PC-3 (cell line): ENCODE measurements around the gene OTOF. TPM values are rescaled to one million over a fixed set of nuclear protein-coding genes. Genes with fewer than 3 reads are reported as not detected.

Source experiments
- ATAC-seq: fragments of 200-7000 bp; cut with Tn5 transposase; 2 replicates; pipeline ENCODE4 v1.9.1; 2020; ENCODE audit warnings: mild to moderate bottlenecking, moderate library complexity
- BruUV-seq: library from RNA; stranded (reverse); fragments of 400-500 nt; replicated peaks from 2 replicates; lab custom pipeline; 2021; lab: Mats Ljungman, UMichigan
- CTCF ChIA-PET: fragments of 300-600 bp; sonication (Branson Sonifier 250); formaldehyde crosslinking; loops from one replicate; lab custom pipeline; 2022; ENCODE audit warnings: antibody characterized with exemption; lab: Charles Lee
- POLR2A ChIA-PET: fragments of 300-600 bp; sonication (Branson Sonifier 250); formaldehyde crosslinking; loops from one replicate; lab custom pipeline; 2022; ENCODE audit warnings: antibody characterized with exemption; ENCODE audit not compliant: unreplicated experiment; lab: Charles Lee
- DNase-seq: peaks from one replicate; pipeline ENCODE4 v3.0.0-alpha.2; 2015
- H2AFZ ChIP-seq: fragments of 300-600 bp; sonication (generic); 2 replicates; pipeline ENCODE4 v1.6.0; 2016; ENCODE audit warnings: antibody characterized with exemption, low read length
- H3F3A ChIP-seq: fragments of 300-600 bp; sonication (generic); one replicate; pipeline ENCODE4 v1.6.0; 2017; ENCODE audit warnings: antibody characterized with exemption, low read length, control low read depth, mild to moderate bottlenecking; ENCODE audit not compliant: unreplicated experiment
- H3K27ac ChIP-seq: fragments of 300-600 bp; sonication (generic); 2 replicates; pipeline ENCODE4 v1.5.1; 2016; ENCODE audit warnings: mild to moderate bottlenecking, low read length
- H3K27me3 ChIP-seq: fragments of 300-600 bp; sonication (generic); 2 replicates; pipeline ENCODE4 v1.6.1; 2016; ENCODE audit warnings: low read length, mixed read lengths
- H3K36me3 ChIP-seq: fragments of 300-600 bp; sonication (generic); 2 replicates; pipeline ENCODE4 v1.6.1; 2016; ENCODE audit warnings: low read depth, mixed run types, low read length, mixed read lengths
- H3K4me1 ChIP-seq: fragments of 300-600 bp; sonication (generic); 2 replicates; pipeline ENCODE4 v1.5.1; 2016; ENCODE audit warnings: low read length; ENCODE audit not compliant: insufficient read depth
- H3K4me2 ChIP-seq: fragments of 300-600 bp; sonication (generic); 2 replicates; pipeline ENCODE4 v1.6.0; 2016; ENCODE audit warnings: low read length
- H3K4me3 ChIP-seq: fragments of 300-600 bp; sonication (generic); 2 replicates; pipeline ENCODE4 v1.5.1; 2016; ENCODE audit warnings: mild to moderate bottlenecking, low read length, mixed read lengths
- H3K79me2 ChIP-seq: fragments of 300-600 bp; sonication (generic); 2 replicates; pipeline ENCODE4 v1.6.1; 2017; ENCODE audit warnings: low read length, mixed read lengths
- H3K9ac ChIP-seq: fragments of 300-600 bp; sonication (generic); 2 replicates; pipeline ENCODE4 v1.6.0; 2016; ENCODE audit warnings: mild to moderate bottlenecking, low read length
- H3K9me2 ChIP-seq: fragments of 300-600 bp; sonication (generic); replicated peaks from 2 replicates; pipeline ENCODE4 v1.6.1; 2016; ENCODE audit warnings: mixed run types, low read length, mixed read lengths
- H3K9me3 ChIP-seq: fragments of 300-600 bp; sonication (generic); 2 replicates; pipeline ENCODE4 v1.6.1; 2016; ENCODE audit warnings: low read length, mixed read lengths
- H4K20me1 ChIP-seq: fragments of 300-600 bp; sonication (generic); 2 replicates; pipeline ENCODE4 v1.6.1; 2016; ENCODE audit warnings: low read length, mixed read lengths
- CTCF ChIP-seq: fragments of 300-600 bp; sonication (generic); conservative IDR thresholded peaks from 2 replicates; pipeline ENCODE4 v1.5.1; 2017; ENCODE audit warnings: antibody characterized with exemption, low read depth, mild to moderate bottlenecking, low read length
- EZH2 ChIP-seq: fragments of 300-600 bp; sonication (generic); IDR thresholded peaks from one replicate; pipeline ENCODE4 v1.6.1; 2017; ENCODE audit warnings: antibody characterized with exemption, mild to moderate bottlenecking, low read length; ENCODE audit not compliant: unreplicated experiment
- EZH2phosphoT487 ChIP-seq: fragments of 300-600 bp; sonication (generic); IDR thresholded peaks from 2 replicates; pipeline ENCODE4 v1.6.1; 2018; ENCODE audit warnings: mild to moderate bottlenecking, antibody characterized with exemption, low read length, borderline replicate concordance
- intact Hi-C: fragments of 100-400 bp; cut with micrococcal nuclease; formaldehyde crosslinking; loops from 2 replicates; pipeline ENCODE4 v1.9.0; 2023
- total RNA-seq: library from RNA; depleted of rRNA; stranded (reverse); fragments of >200 nt; gene quantifications from 2 replicates; pipeline ENCODE4 v1.2.3, GENCODE V29; 2014

OTOF gene
- total RNA-seq, 1 experiment from 2014 or later = not detected

- Histone ChIP-seq H2AFZ (no peak overlapping the region), H3F3A (no peaks in the 10 kb centered on the region), H3K27ac (no peak overlapping the region), H3K4me1 (no peaks in the 10 kb centered on the region), H3K9me2 (no peaks in the 10 kb centered on the region), H3K9me3 (no peaks in the 10 kb centered on the region), H3K79me2 (no peaks in the 10 kb centered on the region), H3K36me3 (no peaks in the 10 kb centered on the region), H4K20me1 (no peaks in the 10 kb centered on the region), H3K27me3 (no peaks in the 10 kb centered on the region), H3K9ac (no peak overlapping the region), H3K4me2 (no peak overlapping the region), H3K4me3 (no peak overlapping the region)
- ATAC-seq (no peak), DNase-seq (no peak)
- intact Hi-C loops = loop anchor here (5.0 kb wide), 1 partner anchor 522 kb away; no protein-coding TSS in a partner anchor
- no TSS peak for BruUV-seq
- ChIA-PET CTCF (no interaction called here), POLR2A (no interaction called here)
- TF ChIP-seq CTCF (no peak), EZH2 (no peak), EZH2phosphoT487 (no peak)
Measured at GRCh38 chr2:26474261-26474785, 3.6 kb downstream of the OTOF start.

- no peaks in the 10 kb centered on the region for H3F3A ChIP-seq
- DNase-seq = no peak
- BruUV-seq = no TSS peak
- H3K36me3 ChIP-seq = no peaks in the 10 kb centered on the region
- H3K4me3 ChIP-seq = no peak overlapping the region
- no peak for ATAC-seq
- no peaks in the 10 kb centered on the region for H3K9me3 ChIP-seq
- CTCF ChIA-PET = no interaction called here
- H3K4me2 ChIP-seq = no peak overlapping the region
- TF ChIP-seq EZH2phosphoT487 (no peak), EZH2 (no peak), CTCF (no peak)
- H3K27me3 ChIP-seq = no peaks in the 10 kb centered on the region
- H2AFZ ChIP-seq = no peak overlapping the region
- H4K20me1 ChIP-seq = no peaks in the 10 kb centered on the region
- POLR2A ChIA-PET = no interaction called here
- H3K4me1 ChIP-seq = no peaks in the 10 kb centered on the region
- no peak overlapping the region for H3K27ac ChIP-seq
- no peaks in the 10 kb centered on the region for H3K79me2 ChIP-seq
- no peaks in the 10 kb centered on the region for H3K9me2 ChIP-seq
- intact Hi-C loops = loop anchor here (5.0 kb wide), 1 partner anchor 521 kb away; no protein-coding TSS in a partner anchor
- H3K9ac ChIP-seq = no peak overlapping the region
Measured at GRCh38 chr2:26473796-26474195, 4.1 kb downstream of the OTOF start.

- no peak overlapping the region for H3K9ac ChIP-seq
- no peaks in the 10 kb centered on the region for H3K36me3 ChIP-seq
- no peak overlapping the region for H2AFZ ChIP-seq
- no peaks in the 10 kb centered on the region for H3K79me2 ChIP-seq
- H3K4me1 ChIP-seq = no peaks in the 10 kb centered on the region
- no peak for DNase-seq
- TF ChIP-seq CTCF (no peak), EZH2phosphoT487 (no peak), EZH2 (no peak)
- no peaks in the 10 kb centered on the region for H4K20me1 ChIP-seq
- H3F3A ChIP-seq = no peaks in the 10 kb centered on the region
- no peaks in the 10 kb centered on the region for H3K27me3 ChIP-seq
- no TSS peak for BruUV-seq
- H3K9me2 ChIP-seq = no peaks in the 10 kb centered on the region
- no peak overlapping the region for H3K4me2 ChIP-seq
- intact Hi-C loops = loop anchor here (5.0 kb wide), 1 partner anchor 521 kb away; no protein-coding TSS in a partner anchor
- ChIA-PET POLR2A (no interaction called here), CTCF (no interaction called here)
- ATAC-seq = no peak
- no peak overlapping the region for H3K27ac ChIP-seq
- H3K9me3 ChIP-seq = no peaks in the 10 kb centered on the region
- H3K4me3 ChIP-seq = no peak overlapping the region
Measured at GRCh38 chr2:26472821-26473655, 4.9 kb downstream of the OTOF start.
